IMR-90 (cell line): ENCODE results near the gene APOC4. TPM values are rescaled to one million over a fixed set of nuclear protein-coding genes. Genes with fewer than 3 reads are reported as not detected.

Source experiments
- ATAC-seq: fragments of 200-7000 bp; cut with Tn5 transposase; 2 replicates; pipeline ENCODE4 v1.9.1; 2020; ENCODE audit warnings: low read depth, mild to moderate bottlenecking, moderate library complexity
- BruUV-seq: library from RNA; stranded (reverse); fragments of 400-500 nt; replicated peaks from 2 replicates; lab custom pipeline; 2021; lab: Mats Ljungman, UMichigan
- CTCF ChIA-PET: fragments of 300-600 bp; formaldehyde crosslinking; extraction: SDS; loops from one replicate; lab custom pipeline; 2021; ENCODE audit warnings: antibody characterized with exemption; lab: Yijun Ruan, JAX
- POLR2A ChIA-PET: fragments of 300-600 bp; sonication (Branson Sonifier 250); formaldehyde crosslinking; loops from one replicate; lab custom pipeline; 2022; ENCODE audit warnings: antibody characterized with exemption; ENCODE audit not compliant: unreplicated experiment; lab: Charles Lee
- DNase-seq: peaks from one replicate; pipeline ENCODE4 v3.0.0; 2013
- H2AFZ ChIP-seq: replicated peaks from 2 replicates; pipeline ENCODE3; 2013; ENCODE audit warnings: low read length, mild to moderate bottlenecking; ENCODE audit not compliant: poor library complexity
- H2AK5ac ChIP-seq: 2 replicates; pipeline ENCODE4 v1.6.1; 2013; ENCODE audit warnings: low read depth, low read length, inconsistent platforms
- H2AK9ac ChIP-seq: replicated peaks from 2 replicates; pipeline ENCODE3; 2013; ENCODE audit warnings: mild to moderate bottlenecking, low read depth, low read length, moderate library complexity; ENCODE audit not compliant: poor library complexity
- H2BK120ac ChIP-seq: 2 replicates; pipeline ENCODE4 v1.6.1; 2013; ENCODE audit warnings: low read depth, low read length, inconsistent platforms
- H2BK15ac ChIP-seq: 3 replicates; pipeline ENCODE4 v1.6.1; 2013; ENCODE audit warnings: low read depth, low read length, inconsistent platforms
- H2BK20ac ChIP-seq: 2 replicates; pipeline ENCODE4 v1.6.1; 2013; ENCODE audit warnings: low read depth, mild to moderate bottlenecking, inconsistent platforms, low read length, moderate library complexity
- H2BK5ac ChIP-seq: 2 replicates; pipeline ENCODE4 v1.6.1; 2013; ENCODE audit warnings: mild to moderate bottlenecking, low read depth, low read length, inconsistent platforms; ENCODE audit not compliant: poor library complexity, severe bottlenecking
- H3K14ac ChIP-seq: replicated peaks from 2 replicates; pipeline ENCODE4 v1.6.1; 2013; ENCODE audit warnings: low read depth, low read length, inconsistent platforms
- H3K18ac ChIP-seq: 2 replicates; pipeline ENCODE4 v1.6.1; 2013; ENCODE audit warnings: low read depth, low read length, control low read depth
- H3K23ac ChIP-seq: 2 replicates; pipeline ENCODE4 v1.6.1; 2013; ENCODE audit warnings: low read depth, low read length, inconsistent platforms
- H3K27ac ChIP-seq: 2 replicates; pipeline ENCODE4 v1.5.1; 2013; ENCODE audit warnings: mild to moderate bottlenecking, control low read depth, low read length; ENCODE audit not compliant: insufficient read depth
- H3K27me3 ChIP-seq: 2 replicates; pipeline ENCODE4 v1.6.1; 2013; ENCODE audit warnings: low read length; ENCODE audit not compliant: control insufficient read depth, insufficient read depth
- H3K36me3 ChIP-seq: 2 replicates; pipeline ENCODE4 v1.6.1; 2013; ENCODE audit warnings: low read length, mixed read lengths; ENCODE audit not compliant: control insufficient read depth, insufficient read depth
- H3K4ac ChIP-seq: 2 replicates; pipeline ENCODE4 v1.6.1; 2013; ENCODE audit warnings: low read depth, low read length, inconsistent platforms
- H3K4me1 ChIP-seq: 2 replicates; pipeline ENCODE4 v1.6.1; 2013; ENCODE audit warnings: low read length, mixed read lengths; ENCODE audit not compliant: control insufficient read depth, insufficient read depth
- H3K4me2 ChIP-seq: 2 replicates; pipeline ENCODE4 v1.6.1; 2013; ENCODE audit warnings: low read depth, mild to moderate bottlenecking, control low read depth, low read length, moderate library complexity
- H3K4me3 ChIP-seq: 2 replicates; pipeline ENCODE4 v1.5.1; 2013; ENCODE audit warnings: low read depth, mild to moderate bottlenecking, control low read depth, low read length, moderate library complexity; ENCODE audit not compliant: insufficient read depth
- H3K56ac ChIP-seq: 2 replicates; pipeline ENCODE4 v1.6.1; 2013; ENCODE audit warnings: low read length, inconsistent platforms; ENCODE audit not compliant: insufficient read depth; ENCODE audit errors: extremely low read depth
- H3K79me1 ChIP-seq, 2 experiments: 2 replicates each; pipeline ENCODE4 v1.6.1; 2013; ENCODE audit warnings: low read length in 2 of 2, inconsistent platforms in 1 of 2, low read depth in 1 of 2
- H3K9ac ChIP-seq: 2 replicates; pipeline ENCODE4 v1.6.1; 2013; ENCODE audit warnings: low read depth, low read length, control low read depth
- H3K9me1 ChIP-seq: 2 replicates; pipeline ENCODE4 v1.6.1; 2013; ENCODE audit warnings: low read length, inconsistent platforms; ENCODE audit not compliant: insufficient read depth
- H3K9me3 ChIP-seq: 2 replicates; pipeline ENCODE4 v1.6.1; 2013; ENCODE audit warnings: low read length; ENCODE audit not compliant: control insufficient read depth, insufficient read depth
- H4K20me1 ChIP-seq: 2 replicates; pipeline ENCODE4 v1.6.1; 2013; ENCODE audit warnings: low read length, inconsistent platforms; ENCODE audit not compliant: insufficient read depth
- H4K5ac ChIP-seq: 2 replicates; pipeline ENCODE4 v1.6.1; 2013; ENCODE audit warnings: mild to moderate bottlenecking, low read depth, low read length, control low read depth
- H4K8ac ChIP-seq, 2 experiments: 2 replicates each; pipeline ENCODE4 v1.6.1; 2013; ENCODE audit warnings: low read depth in 2 of 2, low read length in 2 of 2, control low read depth in 1 of 2, inconsistent platforms in 1 of 2
- H4K91ac ChIP-seq: 2 replicates; pipeline ENCODE4 v1.6.1; 2013; ENCODE audit warnings: low read depth, low read length, inconsistent platforms; ENCODE audit not compliant: insufficient read depth
- CEBPB ChIP-seq: IDR thresholded peaks from 2 replicates; pipeline ENCODE4 v1.6.1; 2012; ENCODE audit warnings: low read depth, low read length, improper control_type of control experiment
- FOS ChIP-seq: fragments of 150-350 bp; IDR thresholded peaks from 2 replicates; pipeline ENCODE4 v1.6.1; 2016; ENCODE audit warnings: low read depth, low read length
- MAFK ChIP-seq: IDR thresholded peaks from 2 replicates; pipeline ENCODE4 v1.6.1; 2012; ENCODE audit warnings: low read depth, low read length, improper control_type of control experiment
- MXI1 ChIP-seq: IDR thresholded peaks from 2 replicates; pipeline ENCODE4 v1.6.1; 2012; ENCODE audit warnings: low read depth, mild to moderate bottlenecking, low read length, moderate library complexity, borderline replicate concordance
- POLR2A ChIP-seq: IDR thresholded peaks from 2 replicates; pipeline ENCODE4 v1.6.1; 2012; ENCODE audit warnings: mild to moderate bottlenecking, low read depth, low read length
- RCOR1 ChIP-seq: IDR thresholded peaks from 2 replicates; pipeline ENCODE4 v1.6.1; 2012; ENCODE audit warnings: mild to moderate bottlenecking, low read length, improper control_type of control experiment; ENCODE audit not compliant: insufficient replicate concordance
- RFX5 ChIP-seq: IDR thresholded peaks from 2 replicates; pipeline ENCODE4 v1.8.0; 2012; ENCODE audit warnings: low read depth, mild to moderate bottlenecking, low read length, moderate library complexity
- SMC3 ChIP-seq: fragments of 150-350 bp; IDR thresholded peaks from 2 replicates; pipeline ENCODE4 v1.6.1; 2016; ENCODE audit warnings: low read depth, mild to moderate bottlenecking, antibody characterized with exemption, low read length, moderate library complexity
- USF2 ChIP-seq: fragments of 150-350 bp; IDR thresholded peaks from 2 replicates; pipeline ENCODE4 v1.6.1; 2017; ENCODE audit warnings: mild to moderate bottlenecking, antibody characterized with exemption, low read length, low read depth
- WGBS, 2 experiments: methylation state at CpG; one replicate each; pipeline versions ENCODE4 v1.1.5 to v1.1.7; 2013; ENCODE audit warnings: missing lambda C conversion rate in 2 of 2; ENCODE audit not compliant: insufficient read length in 1 of 2; ENCODE audit errors: extremely low coverage in 2 of 2; 5-methylcytosine and 5-hydroxymethylcytosine counted together
- dilution Hi-C: fragments of 300-500 bp; cut with HindIII; formaldehyde crosslinking; loops from one replicate; pipeline ENCODE4 v1.14.3; 2018; ENCODE audit warnings: low sequenced_read_pairs; ENCODE audit not compliant: unreplicated experiment
- in situ Hi-C: fragments of 300-500 bp; cut with MboI; formaldehyde crosslinking; loops from 3 replicates; pipeline ENCODE4 v1.14.3; 2019; ENCODE audit warnings: low sequenced_read_pairs, inconsistent platforms, mixed read lengths
- intact Hi-C: fragments of 100-400 bp; cut with micrococcal nuclease; formaldehyde crosslinking; loops from 2 replicates; pipeline ENCODE4 v1.10.0; 2022
- polyA plus RNA-seq, 3 experiments: library from polyadenylated mRNA; depleted of rRNA; stranded (reverse); fragments of >200 nt; gene quantifications; 2 replicates each; pipeline ENCODE4 v1.2.3, GENCODE V29; 2012; ENCODE audit warnings: low replicate concordance in 1 of 3
- total RNA-seq: library from RNA; depleted of rRNA; stranded (reverse); fragments of >200 nt; gene quantifications from 2 replicates; pipeline ENCODE4 v1.2.3, GENCODE V29; 2012
- TF ChIP-seq, protein P1 (sequence below): conservative IDR thresholded peaks from 2 replicates; pipeline ENCODE4 v1.5.1; 2012; ENCODE audit warnings: mild to moderate bottlenecking, low read depth, low read length, improper control_type of control experiment
- TF ChIP-seq, protein P2 (sequence below): fragments of 150-350 bp; IDR thresholded peaks from 2 replicates; pipeline ENCODE4 v1.6.1; 2016; ENCODE audit warnings: low read depth, mild to moderate bottlenecking, low read length, moderate library complexity, borderline replicate concordance

APOC4 gene
- total and polyA plus RNA-seq, 2 of the 4 experiments (the other 2 are of a cell fraction): not detected

DNA sequence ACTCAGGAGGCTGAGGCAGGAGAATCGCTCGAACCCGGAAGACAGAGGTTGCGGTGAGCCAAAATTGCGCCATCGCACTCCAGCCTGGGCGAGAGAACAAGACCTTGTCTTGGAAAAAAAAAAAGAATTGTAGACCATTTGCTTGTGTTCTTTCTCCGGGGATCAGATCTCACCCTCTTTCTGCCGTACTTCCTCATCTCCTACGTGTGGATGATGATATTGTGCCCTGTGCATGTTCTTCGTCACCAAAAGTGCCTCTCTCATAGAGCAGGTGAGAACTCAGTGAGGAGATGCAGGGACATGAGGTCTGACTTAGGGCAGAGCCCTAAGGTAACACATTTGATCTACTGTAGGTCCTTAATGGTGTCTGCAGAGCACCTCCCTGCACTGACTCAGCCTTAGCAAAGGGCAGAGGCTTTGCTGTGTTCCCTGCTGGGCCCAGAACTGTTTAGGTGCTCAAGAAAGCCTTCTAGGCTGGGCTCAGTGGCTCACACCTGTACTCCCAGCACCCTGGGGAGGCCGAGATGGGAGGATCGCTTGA is 5.1 kb downstream of the APOC4 start:
- Histone ChIP-seq H3K9me3 (no peaks in the 10 kb centered on the region), H2BK15ac (no peak overlapping the region), H2AK9ac (no peak overlapping the region), H2AK5ac (no peak overlapping the region), H3K36me3 (peaks cover 2% of the 10 kb centered on the region; the same call in 1 of the 2 replicates), H4K5ac (no peak overlapping the region), H3K4me3 (no peak overlapping the region), H2BK5ac (no peak overlapping the region), H3K23ac (no peak overlapping the region), H3K27ac (no peak overlapping the region), H2BK120ac (no peak overlapping the region), H3K9me1 (no peaks in the 10 kb centered on the region), H4K8ac (no peak overlapping the region), H3K14ac (no peak overlapping the region), H3K9ac (no peak overlapping the region), H3K4me2 (no peak overlapping the region), H3K4ac (no peak overlapping the region), H3K56ac (no peak overlapping the region), H4K91ac (no peak overlapping the region), H2AFZ (no peak overlapping the region), H2BK20ac (no peak overlapping the region), H4K20me1 (no peaks in the 10 kb centered on the region), H3K27me3 (peaks cover 6% of the 10 kb centered on the region; the same call in 1 of the 2 replicates), H3K4me1 (no peaks in the 10 kb centered on the region), H3K18ac (no peak overlapping the region), H3K79me1 (no peaks in the 10 kb centered on the region)
- BruUV-seq: no TSS peak
- dilution Hi-C loops: no loop called here
- TF ChIP-seq, protein P1, sequence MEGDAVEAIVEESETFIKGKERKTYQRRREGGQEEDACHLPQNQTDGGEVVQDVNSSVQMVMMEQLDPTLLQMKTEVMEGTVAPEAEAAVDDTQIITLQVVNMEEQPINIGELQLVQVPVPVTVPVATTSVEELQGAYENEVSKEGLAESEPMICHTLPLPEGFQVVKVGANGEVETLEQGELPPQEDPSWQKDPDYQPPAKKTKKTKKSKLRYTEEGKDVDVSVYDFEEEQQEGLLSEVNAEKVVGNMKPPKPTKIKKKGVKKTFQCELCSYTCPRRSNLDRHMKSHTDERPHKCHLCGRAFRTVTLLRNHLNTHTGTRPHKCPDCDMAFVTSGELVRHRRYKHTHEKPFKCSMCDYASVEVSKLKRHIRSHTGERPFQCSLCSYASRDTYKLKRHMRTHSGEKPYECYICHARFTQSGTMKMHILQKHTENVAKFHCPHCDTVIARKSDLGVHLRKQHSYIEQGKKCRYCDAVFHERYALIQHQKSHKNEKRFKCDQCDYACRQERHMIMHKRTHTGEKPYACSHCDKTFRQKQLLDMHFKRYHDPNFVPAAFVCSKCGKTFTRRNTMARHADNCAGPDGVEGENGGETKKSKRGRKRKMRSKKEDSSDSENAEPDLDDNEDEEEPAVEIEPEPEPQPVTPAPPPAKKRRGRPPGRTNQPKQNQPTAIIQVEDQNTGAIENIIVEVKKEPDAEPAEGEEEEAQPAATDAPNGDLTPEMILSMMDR: no peak
- TF ChIP-seq MAFK (no peak), FOS (no peak), MXI1 (no peak), POLR2A (no peak), RCOR1 (no peak), CEBPB (no peak), SMC3 (no peak), USF2 (no peak), RFX5 (no peak)
- TF ChIP-seq, protein P2, sequence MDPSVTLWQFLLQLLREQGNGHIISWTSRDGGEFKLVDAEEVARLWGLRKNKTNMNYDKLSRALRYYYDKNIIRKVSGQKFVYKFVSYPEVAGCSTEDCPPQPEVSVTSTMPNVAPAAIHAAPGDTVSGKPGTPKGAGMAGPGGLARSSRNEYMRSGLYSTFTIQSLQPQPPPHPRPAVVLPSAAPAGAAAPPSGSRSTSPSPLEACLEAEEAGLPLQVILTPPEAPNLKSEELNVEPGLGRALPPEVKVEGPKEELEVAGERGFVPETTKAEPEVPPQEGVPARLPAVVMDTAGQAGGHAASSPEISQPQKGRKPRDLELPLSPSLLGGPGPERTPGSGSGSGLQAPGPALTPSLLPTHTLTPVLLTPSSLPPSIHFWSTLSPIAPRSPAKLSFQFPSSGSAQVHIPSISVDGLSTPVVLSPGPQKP: no peak
- ChIA-PET POLR2A (no interaction called here), CTCF (no interaction called here)
- in situ Hi-C loops: no loop called here
- 87% methylated on average over 3 of the region's 13 CpGs; no CpG with 5 or more reads in 1 of the 2 experiments for WGBS, 2 experiments
- no peak for ATAC-seq
- intact Hi-C loops: no loop called here
- no peak for DNase-seq
